Fibroblast of villous mesenchyme (primary cell): Measurements from ENCODE around the gene DPM3. TPM values are rescaled to one million over a fixed set of nuclear protein-coding genes. Genes with fewer than 3 reads are reported as not detected.

Experiments used
- DNase-seq: peaks from one replicate; pipeline ENCODE4 v3.0.0-alpha.2; 2010; ENCODE audit warnings: low read depth
- H3K4me3 ChIP-seq: 2 replicates; pipeline ENCODE4 v1.5.1; 2011; ENCODE audit warnings: low read depth, mild to moderate bottlenecking, low read length
- total RNA-seq: library from RNA; depleted of rRNA; stranded (reverse); fragments of >200 nt; gene quantifications from 2 replicates; pipeline ENCODE4 v1.2.3, GENCODE V29; 2012
- TF ChIP-seq, protein P1 (sequence below): IDR thresholded peaks from 2 replicates; pipeline ENCODE4 v1.5.1; 2012; ENCODE audit warnings: low read depth, mild to moderate bottlenecking, low read length; ENCODE audit not compliant: insufficient read depth

The DPM3 gene
- total RNA-seq, 1 donor, result 23.7 TPM

DNA sequence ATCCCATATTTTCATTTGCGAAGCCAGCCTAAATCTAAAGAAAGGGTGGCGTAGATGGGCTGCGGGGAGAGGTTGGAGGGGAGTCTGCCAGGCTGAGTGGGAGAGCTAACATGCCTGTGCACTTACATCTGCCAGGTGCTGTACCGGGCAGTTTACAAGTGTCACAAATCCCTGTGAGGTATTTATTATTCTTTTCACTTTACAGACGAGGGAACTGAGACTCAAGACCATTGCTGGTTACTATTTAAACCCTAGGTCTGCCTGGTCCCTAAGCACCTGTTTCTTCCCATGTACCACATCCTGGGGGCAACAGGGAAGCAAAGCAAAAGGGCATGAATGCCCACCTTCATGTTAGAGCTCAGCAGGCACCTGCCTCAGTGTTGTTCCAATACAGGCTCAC lies 32.0 kb downstream of the DPM3 start:
- TF ChIP-seq, protein P1, sequence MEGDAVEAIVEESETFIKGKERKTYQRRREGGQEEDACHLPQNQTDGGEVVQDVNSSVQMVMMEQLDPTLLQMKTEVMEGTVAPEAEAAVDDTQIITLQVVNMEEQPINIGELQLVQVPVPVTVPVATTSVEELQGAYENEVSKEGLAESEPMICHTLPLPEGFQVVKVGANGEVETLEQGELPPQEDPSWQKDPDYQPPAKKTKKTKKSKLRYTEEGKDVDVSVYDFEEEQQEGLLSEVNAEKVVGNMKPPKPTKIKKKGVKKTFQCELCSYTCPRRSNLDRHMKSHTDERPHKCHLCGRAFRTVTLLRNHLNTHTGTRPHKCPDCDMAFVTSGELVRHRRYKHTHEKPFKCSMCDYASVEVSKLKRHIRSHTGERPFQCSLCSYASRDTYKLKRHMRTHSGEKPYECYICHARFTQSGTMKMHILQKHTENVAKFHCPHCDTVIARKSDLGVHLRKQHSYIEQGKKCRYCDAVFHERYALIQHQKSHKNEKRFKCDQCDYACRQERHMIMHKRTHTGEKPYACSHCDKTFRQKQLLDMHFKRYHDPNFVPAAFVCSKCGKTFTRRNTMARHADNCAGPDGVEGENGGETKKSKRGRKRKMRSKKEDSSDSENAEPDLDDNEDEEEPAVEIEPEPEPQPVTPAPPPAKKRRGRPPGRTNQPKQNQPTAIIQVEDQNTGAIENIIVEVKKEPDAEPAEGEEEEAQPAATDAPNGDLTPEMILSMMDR, result no peak
- DNase-seq, result no peak
- H3K4me3 ChIP-seq, result no peak overlapping the region

DNA sequence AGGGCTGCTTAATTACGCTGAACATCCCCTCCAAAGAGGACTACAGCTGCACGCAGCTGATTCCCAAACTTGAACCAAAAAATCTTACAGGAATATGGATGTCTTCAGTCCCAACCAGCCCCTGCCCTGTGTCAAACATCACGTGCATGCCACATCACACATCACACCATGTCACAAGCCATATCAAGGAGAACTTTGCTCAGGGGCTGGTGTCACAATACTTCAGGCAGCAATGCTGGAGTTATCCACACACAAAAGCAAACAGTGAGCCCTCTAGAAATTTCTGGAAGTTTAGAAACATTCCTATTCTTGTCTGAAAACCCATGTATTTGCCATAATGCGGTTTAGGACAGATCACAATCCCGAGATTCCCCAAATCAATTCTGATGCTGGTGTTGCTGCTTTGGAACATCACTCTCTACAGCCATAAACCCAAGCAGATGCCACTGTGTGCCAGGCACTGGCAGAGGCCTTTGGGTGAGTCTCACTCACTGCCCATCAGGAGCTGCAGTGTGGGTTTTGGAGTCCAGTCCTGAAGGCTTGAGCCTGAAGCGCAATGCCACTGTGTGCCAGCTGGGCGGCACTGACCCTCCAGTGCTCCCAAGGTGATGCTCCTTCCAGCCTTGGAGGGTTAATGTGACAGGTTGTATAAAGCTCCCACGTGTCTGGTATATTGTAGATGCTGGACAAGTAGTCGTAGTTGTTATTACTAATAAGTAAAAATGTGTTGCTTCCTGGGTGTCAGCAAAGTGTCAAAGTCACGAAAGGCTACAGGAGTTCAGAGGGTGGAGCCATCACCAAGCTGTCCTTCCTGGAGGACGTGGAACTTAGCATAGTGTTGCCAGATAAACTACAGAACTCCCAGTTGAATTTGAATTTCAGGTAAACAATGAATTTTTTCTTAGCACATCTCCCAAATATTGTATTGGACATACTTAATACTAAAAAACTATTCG lies 32.7 kb downstream of the DPM3 start:
- TF ChIP-seq, protein P1, result no peak

GRCh38 chr1:155106862-155107261 lies 33.5 kb downstream of the DPM3 start:
- DNase-seq, result no peak
- no peak overlapping the region for H3K4me3 ChIP-seq
- TF ChIP-seq, protein P1, result no peak

More for the DNA sequence above, 32.7 kb downstream of the DPM3 start:
- no peak for DNase-seq
- no peak overlapping the region for H3K4me3 ChIP-seq

GRCh38 chr1:155105604-155106011 lies 34.7 kb downstream of the DPM3 start:
- TF ChIP-seq, protein P1, result no peak
- no peak for DNase-seq
- no peak overlapping the region for H3K4me3 ChIP-seq

GRCh38 chr1:155104605-155105534 lies 35.5 kb downstream of the DPM3 start:
- no peak overlapping the region for H3K4me3 ChIP-seq
- TF ChIP-seq, protein P1, result no peak
- DNase-seq, result no peak

DNA sequence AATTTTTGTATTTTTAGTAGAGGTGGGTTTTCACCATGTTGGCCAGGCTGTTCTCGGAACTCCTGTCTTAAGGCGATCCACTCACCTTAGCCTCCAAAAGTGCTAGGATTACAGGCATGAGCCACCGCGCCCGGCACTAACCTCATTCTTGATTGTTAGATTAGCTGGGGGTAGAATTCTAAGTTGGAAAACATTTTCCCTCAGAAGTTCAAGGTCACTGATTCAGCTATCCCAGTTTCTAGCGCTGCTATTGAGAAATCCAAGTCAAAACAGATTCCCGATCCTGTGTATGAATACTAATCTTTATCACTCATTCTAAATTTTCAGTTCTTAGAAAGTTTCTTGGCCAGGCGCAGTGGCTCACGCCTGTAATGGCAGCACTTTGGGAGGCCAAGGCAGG lies 37.0 kb downstream of the DPM3 start:
- TF ChIP-seq, protein P1, result no peak
- no peak for DNase-seq
- no peak overlapping the region for H3K4me3 ChIP-seq
